ENCODE results near the gene SLC6A8.

GRCh38 chrX:153645921-153646488 is 41.7 kb upstream of the SLC6A8 start:
- TF ChIP-seq CTCF (conservative IDR thresholded peaks at IDR 0.05; ENCODE audit: low read length) (no peak), EZH2phosphoT487 (IDR thresholded peaks at IDR 0.05; ENCODE audit: borderline replicate concordance, low read depth, low read length) (no peak)
